ENCODE results near the gene NFIB. TPM values are rescaled to one million over a fixed set of nuclear protein-coding genes. Genes with fewer than 3 reads are reported as not detected.

Gene NFIB
- total RNA-seq, 1 donor from 2014 or later = 2.4 TPM

DNA sequence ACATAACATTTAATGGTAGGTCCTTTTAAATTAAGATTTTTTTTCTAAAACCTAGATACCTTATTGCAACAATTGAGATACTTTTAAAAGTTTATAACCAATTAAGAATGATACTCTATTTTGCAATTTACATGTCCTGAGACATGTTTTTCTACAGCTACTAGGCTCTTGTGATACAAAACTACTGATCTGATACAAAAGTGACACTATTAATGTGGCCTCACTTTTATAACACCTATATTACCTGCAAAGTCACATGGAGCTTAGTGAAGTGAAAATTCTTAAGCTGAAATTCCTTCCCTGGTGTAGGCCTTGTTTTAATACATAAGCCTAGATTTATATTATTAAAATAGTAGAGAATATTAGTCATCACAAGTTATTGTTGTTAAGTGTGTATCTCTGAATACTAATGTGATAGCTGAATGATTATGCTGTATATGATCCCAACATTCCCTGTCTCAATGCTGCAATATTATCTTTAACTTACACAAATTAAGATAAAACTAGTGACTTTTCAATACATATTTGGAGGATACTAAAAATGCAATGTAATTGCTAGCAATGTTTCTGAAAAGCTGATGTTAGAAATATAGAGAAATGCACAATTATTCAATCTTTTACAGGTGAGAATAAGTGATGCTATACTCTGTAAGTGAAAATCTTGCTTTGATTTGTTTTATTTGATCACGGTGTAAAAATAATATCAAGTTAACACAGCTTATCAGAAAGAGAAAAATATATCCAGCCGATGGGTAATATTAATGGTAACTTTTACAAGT is 2.6 kb downstream of the NFIB start:
- TF ChIP-seq, protein P1, sequence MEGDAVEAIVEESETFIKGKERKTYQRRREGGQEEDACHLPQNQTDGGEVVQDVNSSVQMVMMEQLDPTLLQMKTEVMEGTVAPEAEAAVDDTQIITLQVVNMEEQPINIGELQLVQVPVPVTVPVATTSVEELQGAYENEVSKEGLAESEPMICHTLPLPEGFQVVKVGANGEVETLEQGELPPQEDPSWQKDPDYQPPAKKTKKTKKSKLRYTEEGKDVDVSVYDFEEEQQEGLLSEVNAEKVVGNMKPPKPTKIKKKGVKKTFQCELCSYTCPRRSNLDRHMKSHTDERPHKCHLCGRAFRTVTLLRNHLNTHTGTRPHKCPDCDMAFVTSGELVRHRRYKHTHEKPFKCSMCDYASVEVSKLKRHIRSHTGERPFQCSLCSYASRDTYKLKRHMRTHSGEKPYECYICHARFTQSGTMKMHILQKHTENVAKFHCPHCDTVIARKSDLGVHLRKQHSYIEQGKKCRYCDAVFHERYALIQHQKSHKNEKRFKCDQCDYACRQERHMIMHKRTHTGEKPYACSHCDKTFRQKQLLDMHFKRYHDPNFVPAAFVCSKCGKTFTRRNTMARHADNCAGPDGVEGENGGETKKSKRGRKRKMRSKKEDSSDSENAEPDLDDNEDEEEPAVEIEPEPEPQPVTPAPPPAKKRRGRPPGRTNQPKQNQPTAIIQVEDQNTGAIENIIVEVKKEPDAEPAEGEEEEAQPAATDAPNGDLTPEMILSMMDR (conservative IDR thresholded peaks at IDR 0.05; ENCODE audit: low read depth, low read length) = no peak
- DNase-seq (ENCODE audit: low read depth) = no peak
- H3K4me3 ChIP-seq (ENCODE audit: low read depth, low read length) = peak overlapping the region; percentile 72

DNA sequence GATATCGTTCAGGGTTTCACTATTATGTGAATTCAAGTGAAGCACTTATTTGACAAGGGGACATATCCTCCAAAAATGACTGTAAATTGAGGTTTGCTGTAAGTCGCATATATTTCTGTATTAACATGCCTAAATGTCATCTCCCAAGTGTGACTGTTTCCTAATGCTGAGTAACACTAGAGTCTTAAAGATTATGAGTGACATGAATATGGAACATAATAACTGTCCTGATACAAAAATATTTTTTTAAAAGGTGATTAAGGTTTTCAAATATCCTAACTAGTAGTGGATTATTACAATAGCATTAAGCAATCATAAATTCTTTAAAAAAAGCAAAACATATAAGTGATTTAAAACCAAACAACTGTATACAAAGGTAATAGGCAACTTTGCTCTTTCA is 3.6 kb downstream of the NFIB start:
- TF ChIP-seq, protein P1 (conservative IDR thresholded peaks at IDR 0.05; ENCODE audit: low read depth, low read length) = no peak
- peak overlapping the region; percentile 72 for H3K4me3 ChIP-seq (ENCODE audit: low read depth, low read length)

DNA sequence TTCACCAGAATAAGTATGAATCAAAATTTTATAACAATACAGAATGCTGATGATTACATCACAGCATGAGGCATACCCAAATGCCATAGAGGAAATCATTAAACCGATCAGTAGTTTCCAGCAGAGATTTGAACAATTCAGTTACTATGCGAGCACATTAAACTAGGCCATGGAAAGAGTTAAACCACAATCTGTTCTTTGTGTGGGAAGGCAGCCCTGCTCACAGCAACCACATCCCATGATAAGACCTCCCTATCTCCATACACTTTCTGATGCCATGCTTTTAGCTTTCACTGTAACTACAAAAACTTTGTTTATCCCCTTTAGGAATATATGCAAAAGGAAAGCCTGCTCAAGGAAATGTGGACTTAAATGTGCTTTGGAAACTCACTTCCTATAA is 4.5 kb downstream of the NFIB start:
- TF ChIP-seq, protein P1 (conservative IDR thresholded peaks at IDR 0.05; ENCODE audit: low read depth, low read length) = no peak
- no peak for DNase-seq (ENCODE audit: low read depth)

More for the DNA sequence above, 3.6 kb downstream of the NFIB start:
- no peak for DNase-seq (ENCODE audit: low read depth)

DNA sequence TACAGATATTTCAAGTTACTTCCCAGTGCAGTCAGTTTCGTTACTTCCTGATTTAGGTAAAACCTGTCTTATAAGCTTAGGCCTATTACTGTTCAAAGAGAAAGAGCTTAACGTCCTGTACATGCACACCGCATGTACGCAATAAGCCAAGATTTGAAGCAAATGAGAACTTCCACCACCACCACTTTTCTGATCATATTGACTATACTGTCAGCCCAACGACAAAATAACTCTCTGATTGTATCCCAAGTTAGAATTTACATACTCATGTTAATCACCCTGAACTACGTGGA is 5.1 kb downstream of the NFIB start:
- H3K4me3 ChIP-seq (ENCODE audit: low read depth, low read length) = peak overlapping the region; percentile 72
- DNase-seq (ENCODE audit: low read depth) = no peak
- TF ChIP-seq, protein P1 (conservative IDR thresholded peaks at IDR 0.05; ENCODE audit: low read depth, low read length) = no peak

More for the DNA sequence above, 4.5 kb downstream of the NFIB start:
- peak overlapping the region; percentile 72 for H3K4me3 ChIP-seq (ENCODE audit: low read depth, low read length)

DNA sequence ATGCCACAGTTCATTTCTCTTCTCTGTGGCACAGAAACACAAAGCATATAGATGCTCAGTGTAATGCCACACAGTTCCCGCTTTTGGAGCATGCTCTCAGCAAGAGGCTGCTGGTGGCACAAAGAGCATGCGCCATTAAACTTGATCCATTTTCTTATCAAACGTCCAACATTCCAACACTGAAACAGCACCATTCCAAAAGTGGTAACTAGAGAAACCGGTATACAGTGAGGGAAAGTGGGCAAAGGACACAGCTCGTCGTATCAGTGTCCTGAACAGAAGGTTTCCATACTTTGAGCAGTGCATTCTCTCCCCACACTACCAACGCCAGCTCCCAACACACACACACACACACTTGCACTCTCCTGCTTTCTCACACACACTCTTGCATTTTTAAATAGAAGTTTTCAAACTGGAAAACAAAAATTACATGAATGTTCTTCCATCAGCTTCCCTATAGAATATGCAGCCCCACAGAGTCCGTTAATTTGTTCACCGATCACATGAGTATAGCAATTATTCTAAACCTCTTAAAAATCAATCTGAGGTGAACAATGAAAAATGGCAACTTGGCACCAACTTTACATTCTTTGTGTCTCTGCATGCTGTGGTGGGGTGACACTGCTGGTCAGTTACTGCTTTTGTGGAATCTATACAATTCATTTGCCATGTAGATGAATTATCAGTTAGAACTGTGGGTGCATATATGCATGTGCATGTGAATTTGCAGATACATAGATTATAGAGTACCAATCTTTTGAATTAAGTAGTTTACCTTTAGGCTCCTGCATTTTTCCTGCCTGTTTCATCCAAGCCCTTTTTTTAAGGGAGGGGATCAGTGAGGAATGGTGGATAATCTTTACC is 5.7 kb downstream of the NFIB start:
- TF ChIP-seq, protein P1 (conservative IDR thresholded peaks at IDR 0.05; ENCODE audit: low read depth, low read length) = no peak
- no peak for DNase-seq (ENCODE audit: low read depth)
- peak overlapping the region; percentile 72 for H3K4me3 ChIP-seq (ENCODE audit: low read depth, low read length)

DNA sequence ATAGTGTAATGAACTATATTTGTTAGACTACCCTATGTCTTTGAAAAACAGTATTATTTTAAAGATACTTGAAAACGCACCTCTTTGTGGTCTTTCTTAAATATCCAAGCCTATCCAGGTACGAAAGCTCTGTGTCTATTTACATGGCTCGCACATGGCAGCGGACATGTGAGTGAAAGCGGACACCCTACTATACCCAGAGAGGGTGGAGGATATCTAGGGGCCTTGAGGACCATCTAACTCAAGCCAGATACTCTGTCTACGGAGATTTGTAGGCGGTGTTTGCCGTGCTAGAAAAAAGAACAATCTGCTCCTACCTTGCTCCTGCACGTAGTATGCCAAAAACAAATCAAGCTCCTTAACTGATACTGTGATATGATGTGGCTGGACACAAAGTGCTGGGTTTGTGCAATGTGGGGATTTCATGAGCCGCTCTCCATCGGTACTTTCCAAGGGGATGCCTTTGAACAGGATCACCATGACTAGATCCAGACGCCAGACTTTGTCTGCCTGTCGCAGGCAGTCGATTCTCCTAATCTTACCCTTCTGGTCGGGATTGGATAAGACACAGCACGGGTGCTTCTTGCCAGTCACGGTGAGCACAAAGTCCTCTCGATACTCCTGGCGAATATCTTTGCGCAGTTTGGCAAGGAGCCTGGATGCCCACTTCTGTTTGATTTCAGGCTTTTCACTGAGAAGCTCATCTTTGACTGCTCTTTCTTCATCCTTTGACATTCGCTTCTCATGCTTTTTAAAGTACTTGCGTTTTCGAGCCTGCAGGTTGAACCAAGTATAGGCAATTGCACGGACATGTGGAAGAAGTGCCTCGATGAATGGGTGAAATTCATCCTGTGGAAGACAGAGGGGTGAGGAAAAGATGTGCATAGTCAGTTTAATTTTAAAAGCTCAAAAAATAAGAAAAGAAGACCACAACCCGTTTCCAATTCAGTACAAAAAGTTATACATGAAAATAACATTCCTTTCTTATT is 7.0 kb downstream of the NFIB start:
- peak overlapping the region; percentile 32 for H3K4me3 ChIP-seq (ENCODE audit: low read depth, low read length)
- no peak for DNase-seq (ENCODE audit: low read depth)
- TF ChIP-seq, protein P1 (conservative IDR thresholded peaks at IDR 0.05; ENCODE audit: low read depth, low read length) = no peak
